ENCODE measurements around the gene PLA2G4D.

Gene PLA2G4D

DNA sequence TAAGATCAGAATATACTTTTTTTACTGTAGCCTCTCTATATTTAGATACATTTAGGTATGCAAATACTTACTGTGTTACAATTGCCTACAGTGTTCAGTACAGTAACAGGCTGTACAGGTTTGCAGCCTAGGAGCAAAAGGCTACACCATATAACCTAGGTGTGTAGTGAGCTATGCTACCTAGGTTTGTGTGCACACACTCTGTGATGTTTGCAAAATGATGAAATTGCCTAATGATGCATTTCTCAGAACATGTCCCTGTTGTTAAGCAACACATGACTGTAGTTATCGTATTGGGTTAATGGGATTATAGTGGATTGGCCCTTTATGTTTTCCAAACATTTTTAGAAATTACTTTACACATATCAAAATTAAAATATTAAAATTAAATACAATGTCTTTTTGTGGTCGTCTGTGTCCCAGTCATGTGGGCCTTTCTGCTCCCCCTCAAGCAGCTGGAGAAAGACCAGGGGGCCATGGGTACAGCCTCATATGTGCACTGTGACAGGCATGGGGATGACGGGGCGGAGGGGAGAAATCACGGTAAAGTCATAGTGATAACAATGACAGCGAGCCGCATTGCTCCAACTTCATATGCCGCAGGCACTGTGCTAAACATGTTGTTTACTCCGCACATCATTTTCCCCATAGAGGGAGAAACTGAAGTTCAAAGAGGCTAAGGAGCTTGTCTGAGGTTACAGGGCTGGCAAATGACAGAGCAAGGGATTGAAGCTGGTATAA lies 46.1 kb downstream of the PLA2G4D start:
- no peak for DNase-seq

DNA sequence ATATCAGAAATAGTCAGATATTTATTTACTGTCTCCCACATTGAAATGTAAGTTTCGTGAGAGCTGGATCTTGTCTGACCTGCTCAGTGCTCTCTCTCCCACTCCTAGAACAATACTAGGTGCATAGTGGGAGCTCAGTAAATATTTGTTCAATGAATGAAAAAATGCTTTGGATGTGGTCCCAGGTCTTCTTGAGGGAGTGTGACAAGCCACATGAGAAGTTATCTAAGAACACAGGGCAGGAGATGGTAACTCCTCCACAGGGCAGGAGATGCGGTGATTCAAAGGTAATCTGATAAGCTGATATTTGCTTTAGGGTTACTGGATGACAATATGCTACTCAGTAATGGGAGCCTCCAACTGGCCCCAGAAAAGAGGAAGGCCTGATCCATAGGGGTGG lies 47.8 kb downstream of the PLA2G4D start:
- DNase-seq: no peak

DNA sequence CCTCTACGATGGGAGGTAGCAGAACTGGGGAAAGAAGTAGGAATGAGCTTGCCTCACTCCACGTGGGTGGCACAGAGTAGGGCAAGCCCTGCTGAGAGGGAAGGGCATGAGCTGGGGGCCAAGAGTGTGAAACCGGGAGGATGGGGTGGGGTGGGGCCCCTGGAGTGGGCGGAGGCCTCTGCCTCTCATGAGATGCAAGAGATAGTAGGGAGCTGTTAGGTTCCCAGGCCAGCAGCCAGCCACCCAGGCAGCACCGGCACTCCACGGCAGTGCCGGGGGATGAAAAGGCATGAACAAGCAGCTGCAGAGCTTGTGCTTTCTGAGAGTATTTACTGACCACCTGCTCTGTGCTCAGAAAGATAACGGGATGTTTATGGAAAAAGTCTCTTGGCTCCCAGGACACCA lies 49.1 kb downstream of the PLA2G4D start:
- DNase-seq: no peak

GRCh38 chr15:42042602-42043400 lies 51.6 kb downstream of the PLA2G4D start:
- no peak for DNase-seq

GRCh38 chr15:42038401-42038800 lies 56.0 kb downstream of the PLA2G4D start:
- DNase-seq: no peak

DNA sequence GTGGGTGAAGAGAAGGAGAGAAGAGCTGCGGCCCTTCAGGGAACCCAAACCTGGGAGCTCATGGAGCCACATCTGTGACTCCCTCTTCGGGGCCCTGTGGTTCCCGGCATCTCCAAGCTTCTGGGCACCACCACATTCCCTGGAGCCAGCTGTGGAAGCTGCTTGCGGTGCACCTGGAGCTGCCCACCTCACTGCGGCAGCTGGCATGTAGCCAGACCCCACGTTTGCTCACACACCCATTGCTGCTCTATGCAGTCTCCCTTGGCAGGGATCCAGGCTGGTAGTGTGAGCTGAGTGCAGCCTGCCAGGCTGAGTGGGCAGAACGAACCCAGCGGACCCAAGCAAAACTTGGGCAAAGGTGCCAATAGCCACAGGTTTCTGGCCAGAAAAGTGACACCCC lies 56.7 kb downstream of the PLA2G4D start:
- DNase-seq: no peak

DNA sequence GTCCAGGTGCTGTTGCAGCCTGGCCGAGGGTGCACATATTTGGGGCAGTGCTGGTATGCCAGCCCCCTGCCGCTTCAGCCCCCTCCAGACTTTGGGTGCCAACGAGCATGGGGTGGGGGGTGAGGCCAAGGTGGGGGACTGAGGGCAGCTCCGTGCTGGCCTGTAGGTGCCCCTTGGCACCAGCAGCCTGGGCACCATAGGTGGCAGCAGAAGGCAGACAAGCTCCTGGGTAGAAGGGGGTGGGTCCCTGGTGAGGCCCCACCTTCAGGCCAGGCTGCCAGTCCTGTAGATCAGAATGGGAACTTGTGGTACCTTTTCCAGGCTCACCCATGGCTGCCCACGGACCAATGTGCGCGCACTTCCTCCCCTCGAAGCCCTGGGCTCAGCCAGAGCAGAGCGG lies 57.4 kb downstream of the PLA2G4D start:
- DNase-seq: no peak

- DNase-seq: no peak
Measured at GRCh38 chr15:42036112-42036905, 58.1 kb downstream of the PLA2G4D start.

DNA sequence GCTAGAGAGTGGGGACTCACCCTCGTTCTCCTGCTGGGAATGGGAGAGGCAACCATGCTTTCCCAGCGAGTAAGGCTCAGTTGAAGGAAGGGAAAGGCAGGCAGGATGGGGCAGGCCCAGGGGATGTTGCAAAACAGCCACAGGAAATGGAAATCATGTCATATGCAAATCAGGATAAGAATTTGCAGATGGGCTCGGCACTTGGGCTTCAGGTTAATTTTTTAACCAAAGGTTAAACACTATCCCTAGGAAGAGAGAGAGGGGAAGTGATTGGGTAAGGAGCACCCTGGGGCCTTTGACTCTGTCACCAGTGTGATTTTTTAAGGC lies 59.0 kb downstream of the PLA2G4D start:
- no peak for DNase-seq

GRCh38 chr15:42034628-42035434 lies 59.5 kb downstream of the PLA2G4D start:
- DNase-seq: no peak

- no peak for DNase-seq
Measured at GRCh38 chr15:42033214-42033873, 61.0 kb downstream of the PLA2G4D start.

DNA sequence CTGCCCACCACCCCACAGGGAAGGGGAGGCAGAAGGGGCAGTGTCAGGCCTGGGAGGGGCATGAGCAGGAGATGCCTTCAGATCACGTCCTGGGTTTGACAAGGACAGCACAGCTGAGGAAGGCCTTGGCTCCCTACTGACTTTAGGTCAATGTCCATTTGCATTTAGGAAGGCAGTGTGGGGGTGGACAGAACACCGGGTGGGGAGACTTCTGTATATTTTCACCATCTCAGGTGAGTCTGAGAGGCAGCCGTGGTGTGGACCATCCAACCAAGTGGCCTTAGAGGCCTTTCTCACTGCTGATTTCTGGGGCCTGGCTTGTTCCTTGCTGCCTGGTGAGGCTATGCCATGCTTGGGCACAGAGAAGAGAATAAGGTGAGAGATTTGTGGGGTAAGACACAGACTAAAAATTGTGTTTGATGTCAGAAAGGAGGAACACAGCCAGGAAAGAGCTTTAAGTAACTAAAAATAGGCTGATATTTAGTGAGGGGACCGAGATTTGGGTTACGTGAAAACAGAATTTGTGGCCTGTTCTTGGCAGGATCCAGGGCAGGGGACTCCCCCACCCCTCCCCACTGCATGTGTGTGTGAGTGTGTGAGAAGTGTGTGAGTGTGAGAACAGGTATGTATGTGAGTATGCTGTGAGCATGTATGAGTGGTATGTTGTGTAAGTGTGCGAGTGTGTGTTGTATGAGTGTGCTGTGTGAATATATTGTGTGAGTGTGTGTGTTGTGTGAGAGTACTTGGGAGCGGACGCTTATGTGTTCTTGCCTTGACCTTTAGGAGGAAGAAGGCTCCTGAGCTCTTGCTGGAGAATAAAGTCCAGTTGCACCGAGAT lies 61.8 kb downstream of the PLA2G4D start:
- no peak for DNase-seq

DNA sequence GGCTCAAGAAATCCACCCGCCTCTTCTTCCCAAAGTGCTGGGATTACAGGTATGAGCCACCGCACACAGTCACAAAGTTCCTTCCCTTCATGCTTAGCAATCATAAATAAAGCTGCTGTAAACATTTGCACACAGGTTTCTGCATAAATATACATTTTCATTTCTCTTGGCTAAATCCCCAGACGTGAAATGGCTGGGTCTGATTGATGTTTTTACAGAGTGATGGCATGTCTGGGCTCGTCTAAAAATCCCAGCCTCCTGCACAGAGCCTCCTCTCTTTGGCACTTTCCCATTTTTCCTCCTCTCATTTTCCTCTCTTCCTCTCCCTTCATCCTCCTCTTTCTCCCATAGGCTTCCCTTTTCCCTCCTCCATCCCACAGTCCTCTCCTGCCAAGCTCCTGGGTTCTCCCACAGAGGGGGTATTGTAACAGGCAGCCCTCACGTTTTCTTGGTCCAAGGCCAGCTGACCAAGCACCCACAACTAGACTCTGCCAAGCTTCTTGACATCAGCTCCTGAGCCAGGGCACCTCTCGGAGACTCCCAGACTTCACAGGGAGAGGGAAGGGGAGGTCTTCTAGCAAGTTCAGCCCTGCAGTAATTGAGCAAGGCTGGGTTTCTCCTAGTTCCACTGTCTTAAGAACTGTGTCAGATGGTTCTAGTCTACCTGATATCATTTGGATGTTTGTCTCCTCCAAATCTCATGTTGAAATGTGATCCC lies 63.0 kb downstream of the PLA2G4D start:
- DNase-seq: no peak

DNA sequence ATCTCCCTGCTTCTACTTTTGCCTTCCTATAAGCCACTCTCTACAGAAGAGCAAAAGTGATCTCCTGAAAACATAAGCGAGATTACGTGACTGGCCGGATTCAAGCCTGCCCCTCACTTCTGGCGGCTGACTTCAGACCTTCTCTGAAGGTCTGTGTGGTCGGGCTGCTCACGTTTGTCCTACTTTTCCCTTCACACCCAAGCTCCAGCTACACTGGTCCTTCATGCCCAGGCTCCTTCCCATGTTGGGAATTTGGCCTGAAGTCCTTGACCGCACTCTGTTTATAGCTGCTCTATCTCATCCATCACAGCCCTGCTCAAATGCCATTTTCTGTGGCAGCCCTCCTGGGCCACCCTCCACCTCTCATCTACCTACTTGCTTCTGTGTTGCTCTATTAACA lies 66.8 kb downstream of the PLA2G4D start:
- no peak for DNase-seq

DNA sequence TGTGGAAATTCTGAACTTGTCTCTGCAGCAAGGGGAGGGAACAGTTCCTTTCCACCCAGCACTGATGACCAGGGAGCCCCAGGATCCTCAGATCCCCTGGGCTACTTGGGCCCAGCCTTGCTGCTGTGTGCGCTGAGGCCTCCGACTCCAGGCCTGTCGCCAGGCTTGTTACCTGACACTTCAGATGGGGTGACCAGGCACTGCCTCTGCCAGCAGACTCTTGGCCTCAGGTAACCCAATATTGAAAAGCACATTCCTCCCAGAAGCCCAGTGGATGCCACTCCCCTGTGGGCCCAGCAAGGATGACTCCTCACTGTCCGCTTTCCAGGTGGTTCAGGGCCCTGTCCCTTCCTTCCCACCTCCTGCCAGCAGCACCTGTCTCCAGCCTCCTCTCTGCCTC lies 70.1 kb downstream of the PLA2G4D start:
- no peak for DNase-seq

DNA sequence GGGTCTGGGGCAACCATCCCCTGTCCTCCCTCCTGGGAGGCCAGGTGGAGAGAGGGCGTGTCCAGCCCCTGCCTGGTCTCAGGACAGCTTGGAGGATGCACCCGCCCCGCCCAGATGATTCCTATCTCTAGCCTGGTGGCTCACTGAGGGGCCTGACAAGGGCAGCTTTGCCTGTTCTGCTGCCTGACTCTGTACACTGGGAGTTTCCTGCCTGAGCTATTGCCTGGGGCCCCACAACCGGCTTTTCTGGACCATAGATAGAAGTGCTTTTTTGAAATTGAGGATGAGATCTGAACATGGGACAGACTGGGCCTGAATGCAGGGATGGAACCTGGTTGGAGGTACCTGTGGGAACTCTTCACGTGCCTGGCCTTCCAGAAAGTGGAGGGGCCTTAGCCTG lies 72.8 kb downstream of the PLA2G4D start:
- DNase-seq: no peak

DNA sequence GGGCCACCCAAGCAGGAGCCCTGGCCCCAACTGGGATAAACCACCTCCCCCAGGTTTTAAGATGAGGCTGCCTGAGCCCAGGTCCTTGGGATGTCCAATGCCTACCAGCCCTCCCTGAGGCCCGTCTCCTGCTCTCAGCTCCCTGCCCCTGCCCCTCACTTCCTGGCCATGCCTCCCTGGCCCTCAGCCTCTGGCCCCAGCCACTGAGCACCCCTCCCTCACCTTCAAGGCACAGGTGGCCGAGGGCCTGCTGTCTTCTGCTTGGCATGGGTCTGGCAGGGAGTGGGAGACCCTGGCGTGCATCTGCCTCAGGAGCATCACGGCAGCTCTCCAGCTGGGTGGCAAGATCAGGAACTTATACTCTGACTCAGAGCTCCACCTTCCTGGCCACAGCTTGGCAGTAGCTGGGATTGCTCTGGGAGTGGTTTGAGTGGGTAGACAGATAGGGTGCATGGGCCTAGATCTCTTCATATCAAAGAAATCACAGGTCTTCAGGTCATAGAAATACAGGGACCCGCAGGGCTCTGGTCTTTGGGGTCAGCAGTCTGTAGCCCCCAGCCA lies 73.6 kb downstream of the PLA2G4D start, which contains the start of gene PLA2G4E:
Gene PLA2G4E (minus strand): TSS at position 330 of the 561 bp plus-strand sequence. CDS start 12 bp downstream, at position 318.
- DNase-seq: no peak

DNA sequence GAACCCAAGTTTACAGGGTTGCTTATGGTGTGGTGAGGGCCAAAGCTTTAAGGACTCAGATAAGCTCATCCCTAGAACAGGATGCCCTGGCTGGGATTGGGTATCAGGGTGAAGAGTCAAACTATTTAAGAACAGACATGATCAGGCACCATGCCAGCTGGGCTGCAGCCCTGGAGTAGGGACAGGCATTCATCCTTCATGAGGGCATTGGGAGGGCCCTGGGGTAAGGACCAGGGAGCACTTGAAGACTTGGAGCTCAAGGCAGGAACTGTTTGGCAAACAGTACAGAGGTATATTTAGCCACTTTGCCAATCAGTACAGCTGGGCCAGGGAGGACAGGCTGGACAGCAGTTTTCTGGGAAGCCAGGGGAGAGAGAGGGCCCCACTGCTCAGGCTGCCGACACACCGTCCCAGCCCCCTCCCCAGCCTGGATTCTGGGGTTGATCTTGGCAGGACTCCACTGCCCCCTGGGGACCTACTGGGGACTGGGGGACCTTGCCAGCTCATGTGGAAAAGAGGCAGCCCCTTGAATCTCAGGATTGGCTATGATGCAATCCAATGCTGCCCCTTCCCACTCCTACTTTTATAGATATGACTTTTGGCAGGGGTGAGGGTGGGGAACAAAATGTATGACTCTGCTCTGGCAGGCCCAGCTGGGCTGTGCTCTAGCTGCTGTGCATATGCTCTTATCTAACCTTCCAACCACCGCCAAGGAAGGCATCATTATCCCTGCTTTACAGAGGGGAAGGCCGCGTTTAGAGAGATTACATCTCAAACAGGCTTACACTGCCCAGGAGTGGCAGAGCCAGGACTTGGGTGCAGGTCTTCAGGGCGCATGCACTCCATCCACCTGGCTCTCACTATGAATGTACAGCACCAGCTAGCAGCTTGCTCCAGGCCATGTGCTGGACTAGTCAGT lies 75.8 kb downstream of the PLA2G4D start:
- no peak for DNase-seq
